ENCODE data around the gene REPIN1. TPM values are rescaled to one million over a fixed set of nuclear protein-coding genes. Genes with fewer than 3 reads are reported as not detected.

REPIN1 gene
- total RNA-seq, 1 experiment from 2014 or later: 106 TPM

DNA sequence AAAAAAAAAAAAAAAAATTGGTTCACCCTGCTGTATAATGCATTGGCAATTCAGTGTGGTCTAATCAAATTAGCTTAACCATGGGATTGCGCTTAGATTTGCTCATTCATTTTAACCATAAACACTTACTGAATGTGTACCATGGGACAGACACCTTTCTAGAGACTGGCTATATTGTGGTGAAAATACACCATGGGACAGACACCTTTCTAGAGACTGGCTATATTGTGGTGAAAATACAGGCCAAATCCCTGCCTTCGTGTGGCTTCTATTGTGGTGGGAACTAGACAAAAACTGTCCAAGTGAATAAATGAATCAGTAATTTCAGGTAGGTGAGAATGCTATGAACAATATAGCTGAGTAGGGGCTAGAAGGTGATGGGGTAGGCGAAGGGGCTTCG lies 10.2 kb upstream of the REPIN1 start (continued):
- TF ChIP-seq, protein P1, sequence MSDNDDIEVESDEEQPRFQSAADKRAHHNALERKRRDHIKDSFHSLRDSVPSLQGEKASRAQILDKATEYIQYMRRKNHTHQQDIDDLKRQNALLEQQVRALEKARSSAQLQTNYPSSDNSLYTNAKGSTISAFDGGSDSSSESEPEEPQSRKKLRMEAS (IDR thresholded peaks at IDR 0.05): no peak
- TF ChIP-seq RAD21 (IDR thresholded peaks at IDR 0.05; ENCODE audit: low read depth): no peak
- TF ChIP-seq ZNF274 (IDR thresholded peaks at IDR 0.05; ENCODE audit: low read depth, low read length): no peak
- TF ChIP-seq POLR2AphosphoS5 (IDR thresholded peaks at IDR 0.05; ENCODE audit: low read depth, low read length): no peak
- no peak for TF ChIP-seq EZH2phosphoT487 (IDR thresholded peaks at IDR 0.05; ENCODE audit: borderline replicate concordance)

DNA sequence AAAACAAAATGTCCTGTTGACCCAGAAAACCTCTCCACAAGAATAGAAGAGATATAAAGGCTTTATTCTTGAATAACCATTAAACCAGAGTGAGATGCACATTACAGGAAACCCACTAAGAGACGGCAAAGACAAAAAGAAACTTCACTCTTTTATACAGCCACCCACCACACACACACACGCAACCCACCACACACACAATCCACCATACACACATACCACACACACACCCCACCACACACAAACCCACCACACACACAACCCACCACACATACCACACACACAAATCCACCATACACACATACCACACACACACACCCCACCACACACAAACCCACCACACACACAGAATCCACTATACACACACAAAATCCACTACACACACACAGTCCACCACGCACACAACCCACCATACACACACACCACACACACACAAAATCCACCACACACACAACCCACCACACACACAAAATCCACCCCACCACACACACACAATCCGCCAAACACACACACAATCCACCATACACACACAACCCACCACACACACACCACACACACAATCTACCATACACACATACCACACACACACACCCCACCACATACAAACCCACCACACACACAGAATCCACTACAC lies 9.5 kb upstream of the REPIN1 start:
- intact Hi-C loops (cut with micrococcal nuclease): no loop called here
- RAD21 ChIA-PET (ENCODE audit: low non-redundant PET in 1 of 2, low total read pairs in 2 of 2, uncharacterized antibody in 2 of 2, unreplicated experiment in 2 of 2): no interaction called here
- Histone ChIP-seq H3K9me2 (ENCODE audit: insufficient read depth) (no peaks in the 10 kb centered on the region), H3K9ac (ENCODE audit: low read length) (no peak overlapping the region), H4K20me1 (ENCODE audit: insufficient read depth) (no peaks in the 10 kb centered on the region), H2AFZ (ENCODE audit: low read depth, low read length, poor library complexity, severe bottlenecking) (no peak overlapping the region), H3K27me3 (ENCODE audit: insufficient read depth, low read length) (no peaks in the 10 kb centered on the region), H3K4me1 (ENCODE audit: control insufficient read depth in 1 of 2, insufficient read depth in 2 of 2, low read length in 2 of 2) (peaks cover 0 to 12% of the 10 kb centered on the region in 2 experiments; a peak in 2 of 4 replicates), H3K79me2 (ENCODE audit: insufficient read depth, low read length) (no peaks in the 10 kb centered on the region), H3K4me2 (ENCODE audit: low read length) (no peak overlapping the region), H3K9me3 (ENCODE audit: control insufficient read depth in 1 of 2, insufficient read depth in 1 of 2, low read depth in 1 of 2, low read length in 2 of 2) (no peaks in the 10 kb centered on the region), H3K4me3 (replicated peaks in 1 of 2; ENCODE audit: low read depth in 1 of 2, low read length in 2 of 2) (no peak overlapping the region), H3K27ac (ENCODE audit: low read depth, low read length) (no peak overlapping the region), H3K36me3 (ENCODE audit: control insufficient read depth in 1 of 2, insufficient read depth in 2 of 2, low read length in 2 of 2) (no peaks in the 10 kb centered on the region)
- BruUV-seq (replicated peaks): no TSS peak
- POLR2A ChIA-PET: no interaction called here
- ATAC-seq (no peak), DNase-seq (ENCODE audit: low read depth, low spot score) (no peak)
- CTCF ChIA-PET: no interaction called here
- TF ChIP-seq ZFX (IDR thresholded peaks at IDR 0.05): no peak
- no peak for TF ChIP-seq EZH2 (IDR thresholded peaks at IDR 0.05)
- TF ChIP-seq ZNF274 (IDR thresholded peaks at IDR 0.05; ENCODE audit: low read depth, low read length): no peak
- TF ChIP-seq, protein P1 (IDR thresholded peaks at IDR 0.05): no peak
- TF ChIP-seq, protein P2, sequence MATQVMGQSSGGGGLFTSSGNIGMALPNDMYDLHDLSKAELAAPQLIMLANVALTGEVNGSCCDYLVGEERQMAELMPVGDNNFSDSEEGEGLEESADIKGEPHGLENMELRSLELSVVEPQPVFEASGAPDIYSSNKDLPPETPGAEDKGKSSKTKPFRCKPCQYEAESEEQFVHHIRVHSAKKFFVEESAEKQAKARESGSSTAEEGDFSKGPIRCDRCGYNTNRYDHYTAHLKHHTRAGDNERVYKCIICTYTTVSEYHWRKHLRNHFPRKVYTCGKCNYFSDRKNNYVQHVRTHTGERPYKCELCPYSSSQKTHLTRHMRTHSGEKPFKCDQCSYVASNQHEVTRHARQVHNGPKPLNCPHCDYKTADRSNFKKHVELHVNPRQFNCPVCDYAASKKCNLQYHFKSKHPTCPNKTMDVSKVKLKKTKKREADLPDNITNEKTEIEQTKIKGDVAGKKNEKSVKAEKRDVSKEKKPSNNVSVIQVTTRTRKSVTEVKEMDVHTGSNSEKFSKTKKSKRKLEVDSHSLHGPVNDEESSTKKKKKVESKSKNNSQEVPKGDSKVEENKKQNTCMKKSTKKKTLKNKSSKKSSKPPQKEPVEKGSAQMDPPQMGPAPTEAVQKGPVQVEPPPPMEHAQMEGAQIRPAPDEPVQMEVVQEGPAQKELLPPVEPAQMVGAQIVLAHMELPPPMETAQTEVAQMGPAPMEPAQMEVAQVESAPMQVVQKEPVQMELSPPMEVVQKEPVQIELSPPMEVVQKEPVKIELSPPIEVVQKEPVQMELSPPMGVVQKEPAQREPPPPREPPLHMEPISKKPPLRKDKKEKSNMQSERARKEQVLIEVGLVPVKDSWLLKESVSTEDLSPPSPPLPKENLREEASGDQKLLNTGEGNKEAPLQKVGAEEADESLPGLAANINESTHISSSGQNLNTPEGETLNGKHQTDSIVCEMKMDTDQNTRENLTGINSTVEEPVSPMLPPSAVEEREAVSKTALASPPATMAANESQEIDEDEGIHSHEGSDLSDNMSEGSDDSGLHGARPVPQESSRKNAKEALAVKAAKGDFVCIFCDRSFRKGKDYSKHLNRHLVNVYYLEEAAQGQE (IDR thresholded peaks at IDR 0.05; ENCODE audit: low read depth): no peak
- no peak for TF ChIP-seq CEBPB (IDR thresholded peaks at IDR 0.05; ENCODE audit: low read depth)
- TF ChIP-seq SRF (IDR thresholded peaks at IDR 0.05; ENCODE audit: low read depth): no peak
